Measurements from ENCODE around the gene BACE2.

GRCh38 chr21:41325138-41325912 lies 157.4 kb downstream of the BACE2 start:
- TF ChIP-seq EZH2 (IDR thresholded peaks at IDR 0.05; ENCODE audit: low read length) (no peak), CTCF (optimal IDR thresholded peaks at IDR 0.05 in 1 of 3, IDR thresholded peaks at IDR 0.05 in 1 of 3, conservative IDR thresholded peaks at IDR 0.05 in 1 of 3; ENCODE audit: extremely low read depth in 1 of 3, insufficient read depth in 2 of 3, low read length in 3 of 3) (no peak)

Data from keratinocyte (primary cell).